ENCODE results near the gene AKAP8.
A peak's percentile ranks its signal among the peaks of the same experiment; 100 is the strongest.
"Not testable (repeated sequence)": the region's sequence is repeated elsewhere in the genome, so short reads cannot be mapped to it uniquely, and the experiment has no call there.

AKAP8 gene

DNA sequence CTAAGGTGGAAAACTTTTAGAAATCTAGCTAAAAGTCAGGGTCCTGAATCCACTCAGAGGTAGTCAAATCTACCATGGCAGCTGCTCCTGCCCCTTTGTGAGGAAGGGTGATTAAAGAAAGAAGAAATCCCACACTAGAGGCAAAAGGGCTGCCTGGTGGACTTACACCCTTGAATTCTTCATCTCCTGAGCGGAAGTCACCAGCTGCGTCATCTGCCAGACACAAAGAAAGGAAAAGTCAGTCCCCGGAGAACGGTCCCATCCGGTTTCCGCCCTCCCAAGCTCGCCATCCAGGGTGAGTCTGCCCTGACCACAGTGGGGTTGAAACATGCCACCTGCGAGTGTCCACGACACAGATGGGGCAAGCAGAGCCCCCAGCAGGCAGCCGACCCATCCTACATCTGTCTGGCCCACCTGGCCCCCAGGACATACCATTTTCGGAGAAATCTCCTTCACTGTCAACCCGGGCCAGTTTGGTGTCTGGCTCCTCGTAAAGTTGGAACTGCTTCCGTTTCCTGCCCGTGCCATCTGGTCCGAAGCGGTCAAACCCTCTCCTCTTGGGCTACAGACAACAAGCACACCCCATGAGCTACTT is 7.7 kb downstream of the AKAP8 start:
- DNase-seq = no peak

- no peak for DNase-seq
These were observed 8.5 kb downstream of the AKAP8 start for GRCh38 chr19:15371119-15371518.

DNA sequence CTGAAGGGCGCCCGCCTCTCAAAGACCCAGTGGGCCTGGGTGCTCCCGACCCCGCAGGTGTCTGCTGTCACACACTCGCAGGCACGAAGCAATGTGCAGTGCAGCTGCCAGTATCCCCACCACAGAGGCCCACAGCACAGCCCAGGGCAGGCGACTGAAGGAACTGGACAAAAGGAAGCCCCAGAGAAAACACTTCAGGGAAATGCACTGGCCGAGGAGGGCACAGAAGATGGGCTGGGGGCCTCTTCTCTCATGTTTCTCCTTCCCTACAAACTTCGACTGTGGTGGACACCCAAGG is 10.0 kb downstream of the AKAP8 start:
- DNase-seq = no peak

- DNase-seq = no peak
These were observed 10.6 kb downstream of the AKAP8 start for GRCh38 chr19:15368798-15369593.

DNA sequence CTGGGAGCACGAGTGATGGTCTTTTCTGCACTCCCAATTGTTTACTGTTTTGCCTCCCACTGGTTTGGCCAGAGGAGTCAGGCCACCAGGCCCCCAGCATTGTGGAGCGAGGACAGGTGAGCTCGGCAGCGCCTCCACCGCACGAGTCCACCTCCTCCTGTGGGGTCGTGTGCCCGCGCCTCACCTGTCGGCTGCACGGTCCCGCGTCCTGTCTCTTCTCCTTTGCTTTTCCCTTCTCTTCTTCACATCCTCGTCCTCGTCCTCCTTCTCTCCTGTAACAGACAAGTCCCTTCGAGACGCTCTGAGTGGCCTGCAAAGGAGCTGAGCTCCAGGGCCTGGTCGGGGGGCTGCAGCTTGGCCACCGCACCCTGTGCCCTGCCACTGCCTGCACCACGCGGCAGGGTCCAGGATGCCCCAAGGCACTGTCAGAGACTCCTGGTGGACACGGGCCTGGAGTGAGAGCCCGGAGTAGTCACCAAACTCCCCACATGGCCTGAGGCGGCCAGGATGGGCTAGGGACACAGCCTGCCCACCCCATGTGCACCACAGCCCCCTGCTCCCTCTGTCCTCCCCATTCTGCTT is 11.4 kb downstream of the AKAP8 start:
- DNase-seq = no peak

GRCh38 chr19:15367439-15367838 is 12.1 kb downstream of the AKAP8 start:
- DNase-seq = no peak

GRCh38 chr19:15365264-15365663 is 14.3 kb downstream of the AKAP8 start:
- DNase-seq = no peak

DNA sequence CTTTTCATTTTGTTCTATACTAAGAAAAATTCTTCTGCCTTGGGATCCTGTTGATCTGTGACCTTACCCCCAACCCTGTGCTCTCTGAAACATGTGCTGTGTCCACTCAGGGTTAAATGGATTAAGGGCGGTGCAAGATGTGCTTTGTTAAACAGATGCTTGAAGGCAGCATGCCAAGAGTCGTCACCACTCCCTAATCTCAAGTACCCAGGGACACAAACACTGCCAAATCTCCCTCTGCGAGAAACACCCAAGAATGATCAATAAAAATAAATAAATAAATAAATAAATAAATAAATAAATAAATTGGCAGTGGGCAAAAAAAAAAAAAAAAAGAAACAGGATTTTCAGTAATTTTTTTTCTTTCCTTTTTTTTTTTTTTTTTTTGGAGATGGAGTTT is 15.8 kb downstream of the AKAP8 start:
- DNase-seq = not testable (repeated sequence)

DNA sequence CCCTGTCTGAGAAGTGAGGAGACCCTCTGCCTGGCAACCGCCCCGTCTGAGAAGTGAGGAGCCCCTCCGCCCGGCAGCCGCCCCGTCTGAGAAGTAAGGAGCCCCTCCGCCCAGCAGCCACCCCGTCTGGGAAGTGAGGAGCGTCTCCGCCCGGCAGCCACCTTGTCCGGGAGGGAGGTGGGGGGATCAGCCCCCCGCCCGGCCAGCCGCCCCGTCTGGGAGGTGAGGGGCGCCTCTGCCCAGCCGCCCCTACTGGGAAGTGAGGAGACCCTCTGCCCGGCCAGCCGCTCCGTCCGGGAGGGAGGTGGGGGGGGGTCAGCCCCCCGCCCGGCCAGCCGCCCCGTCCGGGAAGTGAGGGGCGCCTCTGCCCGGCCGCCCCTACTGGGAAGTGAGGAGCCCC is 16.5 kb downstream of the AKAP8 start:
- DNase-seq = not testable (repeated sequence)

GRCh38 chr19:15360015-15360414 is 19.6 kb downstream of the AKAP8 start:
- not testable (repeated sequence) for DNase-seq

DNA sequence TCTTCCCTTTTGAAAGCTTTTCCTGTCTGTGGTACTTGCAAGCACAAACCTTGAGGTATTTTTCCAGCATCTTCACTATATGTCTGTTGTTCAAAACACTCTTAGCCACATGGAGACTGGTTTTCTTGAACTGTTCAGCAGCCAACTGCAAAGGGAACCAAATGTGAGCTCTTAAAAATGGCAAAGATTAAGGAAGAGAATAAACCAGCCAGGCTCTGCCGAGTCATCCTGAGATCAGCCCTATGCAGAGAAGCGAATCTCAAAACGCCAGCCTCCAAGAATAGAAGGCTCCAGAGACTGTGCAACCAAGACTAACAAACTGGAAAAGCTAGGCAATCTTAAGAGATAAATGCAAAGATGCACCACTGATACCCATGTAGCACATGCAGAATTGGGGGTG is 20.7 kb downstream of the AKAP8 start:
- DNase-seq = no peak

DNA sequence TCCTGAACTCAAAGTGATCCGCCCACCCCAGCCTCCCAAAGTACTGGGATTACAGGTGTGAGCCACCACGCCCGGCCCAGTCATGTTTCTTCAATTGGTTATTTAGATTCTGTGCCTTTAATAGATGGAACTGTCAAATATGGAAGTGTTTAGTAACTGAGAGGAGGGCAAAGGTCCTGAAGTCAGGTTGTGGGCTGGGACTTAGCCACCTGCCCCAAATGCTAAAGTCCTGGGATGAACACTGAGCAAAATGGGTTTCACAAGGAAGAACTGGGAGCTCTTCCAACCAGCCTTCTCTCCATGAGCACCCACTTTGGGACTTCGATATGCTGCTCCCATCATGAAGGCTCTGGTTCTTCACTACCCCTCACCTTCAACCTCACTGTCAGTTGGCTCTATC is 21.7 kb downstream of the AKAP8 start:
- no peak for DNase-seq

- DNase-seq = no peak
These were observed 24.9 kb downstream of the AKAP8 start for GRCh38 chr19:15354566-15355296.

GRCh38 chr19:15353908-15354307 is 25.7 kb downstream of the AKAP8 start:
- no peak for DNase-seq

DNA sequence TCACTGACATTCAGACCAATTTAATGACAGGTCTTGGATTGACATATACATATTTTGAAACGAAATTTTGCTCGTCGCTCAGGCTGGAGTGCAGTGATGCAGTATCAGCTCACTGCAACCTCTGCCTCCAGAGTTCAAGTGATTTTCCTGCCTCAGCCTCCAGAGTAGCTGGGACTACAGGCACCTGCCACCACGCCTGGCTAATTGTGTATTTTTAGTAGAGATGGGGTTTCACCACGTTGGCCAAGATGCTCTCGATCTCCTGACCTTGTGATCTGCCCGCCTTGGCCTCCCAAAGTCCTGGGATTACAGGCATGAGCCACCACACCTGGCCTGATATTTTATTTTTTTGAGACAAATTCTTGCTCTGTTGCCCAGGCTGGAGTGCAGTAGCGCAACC is 27.1 kb downstream of the AKAP8 start:
- DNase-seq = not testable (repeated sequence)

- DNase-seq = not testable (repeated sequence)
These were observed 38.3 kb downstream of the AKAP8 start for GRCh38 chr19:15341328-15341727.

- DNase-seq = no peak
These were observed 39.5 kb downstream of the AKAP8 start for GRCh38 chr19:15340086-15340485.

DNA sequence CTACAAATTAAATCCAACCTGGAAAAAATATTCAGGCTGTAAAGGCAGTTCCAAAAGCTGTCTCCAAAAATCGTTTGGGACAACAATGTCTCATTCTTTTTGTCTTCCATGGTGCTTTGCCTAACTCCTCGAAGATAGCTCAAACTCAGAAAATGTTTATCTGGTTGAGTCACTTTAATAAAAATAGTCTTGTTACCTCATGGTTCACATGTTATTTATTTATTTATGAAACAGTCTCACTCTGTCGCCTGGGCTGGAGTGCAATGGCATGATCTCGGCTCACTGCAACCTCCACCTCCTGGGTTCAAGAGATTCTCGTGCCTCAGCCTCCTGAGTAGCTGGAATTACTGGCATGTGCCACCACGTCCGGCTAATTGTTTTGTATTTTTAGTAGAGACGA is 42.4 kb downstream of the AKAP8 start:
- no peak for DNase-seq

GRCh38 chr19:15335992-15336391 is 43.6 kb downstream of the AKAP8 start:
- not testable (repeated sequence) for DNase-seq

GRCh38 chr19:15332311-15332996 is 47.1 kb downstream of the AKAP8 start, which contains the start of gene BRD4:
Gene BRD4 (minus strand): TSS chr19:15332539. CDS start chr19:15273099, 59,440 bp downstream.
- DNase-seq = peak; percentile 52 to 71 (median 68)

DNA sequence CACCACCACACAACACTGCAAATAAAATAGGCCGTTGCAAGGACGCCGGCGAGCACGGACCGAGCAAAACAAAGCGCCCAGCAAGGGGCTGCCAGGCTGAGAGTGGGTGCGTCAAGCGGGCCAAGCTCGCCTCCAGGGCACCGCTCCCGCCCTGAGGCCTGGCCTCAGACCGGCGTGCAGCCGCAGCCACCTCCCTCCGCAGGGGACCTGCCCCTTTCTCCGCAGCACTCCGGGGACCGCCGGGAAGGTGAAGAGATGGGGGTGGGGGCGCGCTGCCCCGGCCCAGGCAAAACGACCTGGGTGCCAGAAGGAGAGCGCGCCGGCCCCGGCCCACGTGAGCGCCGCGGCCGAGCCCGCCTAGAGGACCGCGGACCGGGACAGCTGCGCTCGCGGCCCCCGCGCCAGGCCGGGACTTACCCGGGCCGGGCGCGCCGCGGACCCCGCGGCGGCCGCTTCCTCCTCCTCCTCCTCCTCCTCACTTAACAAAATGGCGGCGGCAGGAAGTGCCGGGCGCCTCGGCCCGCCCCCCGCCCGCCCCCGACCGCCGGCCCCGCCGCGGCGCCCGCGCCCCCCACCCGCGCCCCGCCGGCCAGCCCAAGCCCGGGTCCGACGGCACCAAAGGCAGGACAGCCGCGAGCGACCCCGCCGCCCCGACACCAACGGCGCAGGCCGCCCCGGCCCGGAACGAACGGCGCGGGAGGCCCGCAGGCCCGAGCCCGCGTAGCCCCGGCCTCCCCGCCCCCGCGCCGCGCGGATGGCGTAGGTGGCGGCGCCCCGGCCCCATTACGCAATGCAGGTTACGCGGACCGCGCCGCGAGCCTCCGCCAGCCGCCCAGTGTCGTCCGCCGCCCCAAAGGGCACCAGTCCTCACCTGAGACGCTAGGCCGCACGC is 47.9 kb downstream of the AKAP8 start:
- peak in 2 of 3 experiments; percentile 61 to 66 for DNase-seq

All from NCI-H1417 (cell line).